ENCODE data around the gene NLRC4. TPM values are rescaled to one million over a fixed set of nuclear protein-coding genes. Genes with fewer than 3 reads are reported as not detected.

NLRC4 gene
- total and polyA plus RNA-seq, 9 of the 15 experiments (the other 6 are each of a cell fraction or from before 2014, with no cell fraction given): 0.03 to 0.18 (median 0.06) TPM; not detected in 2

- no peak for TF ChIP-seq CHD7 (IDR thresholded peaks at IDR 0.05; ENCODE audit: low read depth, low read length)
- TF ChIP-seq SNRNP70 (optimal IDR thresholded peaks at IDR 0.05; ENCODE audit: low read depth, low read length): no peak
- no peak for TF ChIP-seq SMARCA5 (IDR thresholded peaks at IDR 0.05)
- TF ChIP-seq TCF7 (IDR thresholded peaks at IDR 0.05; ENCODE audit: borderline replicate concordance): no peak
Measured at GRCh38 chr2:32237488-32237887, 27.2 kb downstream of the NLRC4 start (continued).
